ENCODE data around the gene TMEM175.

TMEM175 gene

DNA sequence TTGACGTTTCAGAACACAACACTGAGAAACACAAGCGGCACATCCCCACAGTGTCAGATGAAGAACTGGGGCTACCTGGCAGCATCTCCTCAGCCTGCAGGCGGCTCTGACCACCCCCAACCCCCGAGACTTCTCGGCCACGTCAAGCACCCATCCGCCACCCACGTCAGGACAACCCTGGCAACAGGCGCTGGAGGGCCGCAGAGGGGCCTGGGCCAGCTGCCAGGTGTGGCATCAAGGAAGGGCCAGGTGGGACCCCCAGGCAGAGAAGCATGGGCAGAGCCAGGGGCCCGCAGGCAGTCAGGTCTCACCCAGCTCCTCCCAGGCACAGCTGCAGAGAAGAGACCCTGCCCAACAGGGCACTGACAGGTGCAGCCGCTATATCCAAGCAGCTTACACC lies 22.4 kb upstream of the TMEM175 start:
- no peak overlapping the region for H3K4me3 ChIP-seq (ENCODE audit: low read length)
- H4K20me1 ChIP-seq (ENCODE audit: control insufficient read depth, insufficient read depth, low read depth, low read length): peaks cover 12% of the 10 kb centered on the region
- peaks cover 12% of the 10 kb centered on the region; the same call in 1 of the 2 replicates for H3K9me3 ChIP-seq (ENCODE audit: control insufficient read depth, insufficient read depth, low read length)
- peaks cover 39% of the 10 kb centered on the region for H3K36me3 ChIP-seq (ENCODE audit: control insufficient read depth, low read length)
- H3K9me2 ChIP-seq (replicated peaks; ENCODE audit: control insufficient read depth, low read length): no peaks in the 10 kb centered on the region
- no peak overlapping the region for H3K27ac ChIP-seq (ENCODE audit: low read depth, low read length)
- H3K4me2 ChIP-seq (ENCODE audit: low read length): no peak overlapping the region
- H3K79me2 ChIP-seq (ENCODE audit: control insufficient read depth, low read length): peaks cover 21% of the 10 kb centered on the region
- TF ChIP-seq EZH2phosphoT487 (IDR thresholded peaks at IDR 0.05; ENCODE audit: borderline replicate concordance, low read length): no peak
- TF ChIP-seq, protein P1, sequence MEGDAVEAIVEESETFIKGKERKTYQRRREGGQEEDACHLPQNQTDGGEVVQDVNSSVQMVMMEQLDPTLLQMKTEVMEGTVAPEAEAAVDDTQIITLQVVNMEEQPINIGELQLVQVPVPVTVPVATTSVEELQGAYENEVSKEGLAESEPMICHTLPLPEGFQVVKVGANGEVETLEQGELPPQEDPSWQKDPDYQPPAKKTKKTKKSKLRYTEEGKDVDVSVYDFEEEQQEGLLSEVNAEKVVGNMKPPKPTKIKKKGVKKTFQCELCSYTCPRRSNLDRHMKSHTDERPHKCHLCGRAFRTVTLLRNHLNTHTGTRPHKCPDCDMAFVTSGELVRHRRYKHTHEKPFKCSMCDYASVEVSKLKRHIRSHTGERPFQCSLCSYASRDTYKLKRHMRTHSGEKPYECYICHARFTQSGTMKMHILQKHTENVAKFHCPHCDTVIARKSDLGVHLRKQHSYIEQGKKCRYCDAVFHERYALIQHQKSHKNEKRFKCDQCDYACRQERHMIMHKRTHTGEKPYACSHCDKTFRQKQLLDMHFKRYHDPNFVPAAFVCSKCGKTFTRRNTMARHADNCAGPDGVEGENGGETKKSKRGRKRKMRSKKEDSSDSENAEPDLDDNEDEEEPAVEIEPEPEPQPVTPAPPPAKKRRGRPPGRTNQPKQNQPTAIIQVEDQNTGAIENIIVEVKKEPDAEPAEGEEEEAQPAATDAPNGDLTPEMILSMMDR (IDR thresholded peaks at IDR 0.05; ENCODE audit: low read depth, low read length, poor library complexity, severe bottlenecking): no peak
- H3K4me1 ChIP-seq (ENCODE audit: control insufficient read depth, low read length): peaks cover 3% of the 10 kb centered on the region
- H3F3A ChIP-seq (ENCODE audit: control insufficient read depth, insufficient read depth): 0 out of 2 replicates have a peak, but pooled peaks cover 6% of the 10 kb centered on the region
- H3K27me3 ChIP-seq (ENCODE audit: control insufficient read depth, low read length): no peaks in the 10 kb centered on the region

DNA sequence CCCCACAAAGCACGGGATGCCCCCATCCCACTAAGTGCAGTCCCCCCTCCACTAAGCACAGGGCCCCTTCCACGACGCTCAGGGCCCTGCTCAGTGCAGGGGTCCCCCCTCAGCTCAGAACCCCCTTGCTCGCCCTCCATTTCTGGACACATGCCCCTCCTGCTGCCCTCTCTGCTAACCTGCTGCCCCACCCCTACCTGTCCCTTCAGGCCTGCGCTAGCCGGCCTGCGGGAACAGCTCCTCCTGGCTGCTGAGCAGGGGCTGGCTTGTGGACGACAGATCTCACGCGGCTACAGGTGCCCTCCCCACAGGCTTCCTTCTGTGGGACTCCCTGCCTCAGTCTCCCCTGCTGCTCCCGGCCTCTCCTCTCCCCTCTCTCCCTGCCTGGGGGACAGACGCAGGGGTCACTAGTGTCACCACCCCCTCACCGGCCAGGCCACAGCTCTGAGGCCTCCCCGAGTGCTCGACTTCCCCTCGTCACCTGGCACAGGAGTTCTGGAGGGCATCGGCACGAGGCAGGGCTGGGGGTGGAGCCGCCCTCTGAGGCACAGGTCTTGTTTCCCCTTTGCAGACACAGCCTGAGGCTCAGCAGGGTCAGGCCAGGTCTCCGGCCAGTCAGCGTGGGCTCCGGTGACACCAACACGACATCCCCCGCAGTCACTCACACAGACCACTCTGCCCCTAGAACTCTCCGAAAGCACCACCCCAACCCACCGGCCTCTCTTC lies 21.7 kb upstream of the TMEM175 start:
- H3F3A ChIP-seq (ENCODE audit: control insufficient read depth, insufficient read depth): peaks cover 5% of the 10 kb centered on the region; the same call in 1 of the 2 replicates
- H3K79me2 ChIP-seq (ENCODE audit: control insufficient read depth, low read length): peaks cover 28% of the 10 kb centered on the region
- TF ChIP-seq EZH2phosphoT487 (IDR thresholded peaks at IDR 0.05; ENCODE audit: borderline replicate concordance, low read length): no peak
- TF ChIP-seq, protein P1 (IDR thresholded peaks at IDR 0.05; ENCODE audit: low read depth, low read length, poor library complexity, severe bottlenecking): no peak
- no peaks in the 10 kb centered on the region for H3K9me2 ChIP-seq (replicated peaks; ENCODE audit: control insufficient read depth, low read length)
- peaks cover 39% of the 10 kb centered on the region for H3K36me3 ChIP-seq (ENCODE audit: control insufficient read depth, low read length)
- no peak overlapping the region for H3K4me2 ChIP-seq (ENCODE audit: low read length)
- peaks cover 9% of the 10 kb centered on the region; the same call in 1 of the 2 replicates for H3K9me3 ChIP-seq (ENCODE audit: control insufficient read depth, insufficient read depth, low read length)
- H3K27me3 ChIP-seq (ENCODE audit: control insufficient read depth, low read length): no peaks in the 10 kb centered on the region
- H4K20me1 ChIP-seq (ENCODE audit: control insufficient read depth, insufficient read depth, low read depth, low read length): peaks cover 17% of the 10 kb centered on the region
- H3K4me3 ChIP-seq (ENCODE audit: low read length): no peak overlapping the region
- peaks cover 10% of the 10 kb centered on the region for H3K4me1 ChIP-seq (ENCODE audit: control insufficient read depth, low read length)
- H3K27ac ChIP-seq (ENCODE audit: low read depth, low read length): no peak overlapping the region

DNA sequence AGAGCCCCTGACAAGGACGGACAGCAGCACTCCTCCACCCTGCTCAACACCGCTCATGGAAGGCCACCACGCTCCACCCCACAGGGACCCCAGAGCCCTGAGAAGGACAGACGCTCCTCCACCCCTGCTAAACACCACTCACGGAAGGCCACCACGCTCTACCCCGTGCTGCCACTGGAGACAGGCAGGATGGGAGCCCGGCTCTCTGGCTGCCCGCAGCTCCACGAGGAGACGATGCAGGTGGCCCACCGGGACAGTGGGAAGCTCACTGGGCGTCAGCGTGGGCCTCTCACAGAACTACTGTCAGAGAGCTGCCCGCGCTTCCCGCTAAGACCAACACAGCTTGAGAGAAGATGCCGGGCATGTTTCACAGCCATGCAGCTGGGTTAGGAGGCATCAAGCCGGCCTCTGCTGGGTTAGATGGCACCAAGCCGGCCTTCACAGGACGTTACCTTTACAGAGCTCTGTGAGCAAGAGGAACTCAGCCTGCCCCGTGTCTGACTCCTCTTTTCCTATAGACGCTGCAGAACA lies 21.0 kb upstream of the TMEM175 start:
- H3K9me2 ChIP-seq (replicated peaks; ENCODE audit: control insufficient read depth, low read length): no peaks in the 10 kb centered on the region
- peaks cover 22% of the 10 kb centered on the region for H4K20me1 ChIP-seq (ENCODE audit: control insufficient read depth, insufficient read depth, low read depth, low read length)
- H3K4me2 ChIP-seq (ENCODE audit: low read length): no peak overlapping the region
- H3K79me2 ChIP-seq (ENCODE audit: control insufficient read depth, low read length): peaks cover 33% of the 10 kb centered on the region
- peaks cover 1% of the 10 kb centered on the region; the same call in 1 of the 2 replicates for H3K9me3 ChIP-seq (ENCODE audit: control insufficient read depth, insufficient read depth, low read length)
- H3K4me3 ChIP-seq (ENCODE audit: low read length): no peak overlapping the region
- H3K27me3 ChIP-seq (ENCODE audit: control insufficient read depth, low read length): no peaks in the 10 kb centered on the region
- H3F3A ChIP-seq (ENCODE audit: control insufficient read depth, insufficient read depth): no peaks in the 10 kb centered on the region; the same call in 1 of the 2 replicates
- peaks cover 18% of the 10 kb centered on the region for H3K4me1 ChIP-seq (ENCODE audit: control insufficient read depth, low read length)
- TF ChIP-seq EZH2phosphoT487 (IDR thresholded peaks at IDR 0.05; ENCODE audit: borderline replicate concordance, low read length): no peak
- TF ChIP-seq, protein P1 (IDR thresholded peaks at IDR 0.05; ENCODE audit: low read depth, low read length, poor library complexity, severe bottlenecking): no peak
- peaks cover 31% of the 10 kb centered on the region for H3K36me3 ChIP-seq (ENCODE audit: control insufficient read depth, low read length)
- H3K27ac ChIP-seq (ENCODE audit: low read depth, low read length): no peak overlapping the region
